ENCODE measurements around the gene EDARADD. TPM values are rescaled to one million over a fixed set of nuclear protein-coding genes. Genes with fewer than 3 reads are reported as not detected.

The EDARADD gene
- total RNA-seq, 1 experiment from 2014 or later = 0.91 TPM

GRCh38 chr1:236526079-236526478 lies 132.0 kb downstream of the EDARADD start:
- Histone ChIP-seq H3K9me2 (replicated peaks; ENCODE audit: low read length) (no peaks in the 10 kb centered on the region), H2AFZ (ENCODE audit: low read length) (no peak overlapping the region), H3K4me2 (ENCODE audit: low read length) (no peak overlapping the region), H3K79me2 (ENCODE audit: low read length) (peaks cover 22% of the 10 kb centered on the region), H3K9me3 (ENCODE audit: low read length) (no peaks in the 10 kb centered on the region), H3F3A (ENCODE audit: low read length, unreplicated experiment) (no peaks in the 10 kb centered on the region), H4K20me1 (ENCODE audit: low read length) (no peaks in the 10 kb centered on the region), H3K4me3 (ENCODE audit: low read length) (no peak overlapping the region), H3K4me1 (ENCODE audit: insufficient read depth, low read length) (peaks cover 14% of the 10 kb centered on the region), H3K27ac (ENCODE audit: low read length) (no peak overlapping the region), H3K27me3 (ENCODE audit: low read length) (no peaks in the 10 kb centered on the region), H3K36me3 (ENCODE audit: low read depth, low read length) (peaks cover 7% of the 10 kb centered on the region; the same call in 1 of the 2 replicates), H3K9ac (ENCODE audit: low read length) (no peak overlapping the region)
- ATAC-seq = no peak
- ChIA-PET POLR2A (ENCODE audit: unreplicated experiment) (no interaction called here), CTCF (no interaction called here)
- intact Hi-C loops (cut with micrococcal nuclease) = no loop called here
- no TSS peak for BruUV-seq (replicated peaks)
- TF ChIP-seq EZH2phosphoT487 (IDR thresholded peaks at IDR 0.05; ENCODE audit: borderline replicate concordance, low read length) = no peak
- no peak for TF ChIP-seq EZH2 (IDR thresholded peaks at IDR 0.05; ENCODE audit: low read length, unreplicated experiment)
- no peak for TF ChIP-seq CTCF (conservative IDR thresholded peaks at IDR 0.05; ENCODE audit: low read depth, low read length)
- no peak for DNase-seq

- H3K9ac ChIP-seq (ENCODE audit: low read length) = no peak overlapping the region
- H3K4me2 ChIP-seq (ENCODE audit: low read length) = no peak overlapping the region
- no peaks in the 10 kb centered on the region for H4K20me1 ChIP-seq (ENCODE audit: low read length)
- CTCF ChIA-PET = no interaction called here
- H3K4me1 ChIP-seq (ENCODE audit: insufficient read depth, low read length) = peaks cover 18% of the 10 kb centered on the region
- TF ChIP-seq CTCF (conservative IDR thresholded peaks at IDR 0.05; ENCODE audit: low read depth, low read length) (no peak), EZH2 (IDR thresholded peaks at IDR 0.05; ENCODE audit: low read length, unreplicated experiment) (no peak)
- peaks cover 7% of the 10 kb centered on the region; the same call in 1 of the 2 replicates for H3K36me3 ChIP-seq (ENCODE audit: low read depth, low read length)
- DNase-seq (no peak), ATAC-seq (no peak)
- peaks cover 6% of the 10 kb centered on the region; the same call in 1 of the 2 replicates for H3K79me2 ChIP-seq (ENCODE audit: low read length)
- no TSS peak for BruUV-seq (replicated peaks)
- H3K9me2 ChIP-seq (replicated peaks; ENCODE audit: low read length) = no peaks in the 10 kb centered on the region
- no peak overlapping the region for H2AFZ ChIP-seq (ENCODE audit: low read length)
- no peak overlapping the region for H3K27ac ChIP-seq (ENCODE audit: low read length)
- H3F3A ChIP-seq (ENCODE audit: low read length, unreplicated experiment) = no peaks in the 10 kb centered on the region
- H3K4me3 ChIP-seq (ENCODE audit: low read length) = no peak overlapping the region
- no peaks in the 10 kb centered on the region for H3K27me3 ChIP-seq (ENCODE audit: low read length)
- intact Hi-C loops (cut with micrococcal nuclease) = loop anchor here (5.0 kb wide), 2 partner anchors 38 to 248 kb away; partner anchors contain the start of gene ERO1B
- POLR2A ChIA-PET (ENCODE audit: unreplicated experiment) = interaction anchor here (0.5 kb wide), 1 partner anchor 28 kb away, joined by 13 read pairs; no protein-coding TSS in a partner anchor
- no peaks in the 10 kb centered on the region for H3K9me3 ChIP-seq (ENCODE audit: low read length)
Measured at GRCh38 chr1:236530286-236530685, 136.2 kb downstream of the EDARADD start.

- BruUV-seq (replicated peaks) = no TSS peak
- no peak for ATAC-seq
Measured at GRCh38 chr1:236530959-236531358, 136.9 kb downstream of the EDARADD start.

More at GRCh38 chr1:236530959-236531358, 136.9 kb downstream of the EDARADD start:
- no peaks in the 10 kb centered on the region for H3K9me2 ChIP-seq (replicated peaks; ENCODE audit: low read length)
- no peak overlapping the region for H3K4me2 ChIP-seq (ENCODE audit: low read length)
- no peak overlapping the region for H3K9ac ChIP-seq (ENCODE audit: low read length)
- TF ChIP-seq EZH2 (IDR thresholded peaks at IDR 0.05; ENCODE audit: low read length, unreplicated experiment) (no peak), EZH2phosphoT487 (IDR thresholded peaks at IDR 0.05; ENCODE audit: borderline replicate concordance, low read length) (no peak), CTCF (conservative IDR thresholded peaks at IDR 0.05; ENCODE audit: low read depth, low read length) (no peak)
- H3F3A ChIP-seq (ENCODE audit: low read length, unreplicated experiment) = no peaks in the 10 kb centered on the region
- no peak overlapping the region for H3K4me3 ChIP-seq (ENCODE audit: low read length)
- ChIA-PET POLR2A (ENCODE audit: unreplicated experiment) (no interaction called here), CTCF (no interaction called here)
- no peaks in the 10 kb centered on the region for H4K20me1 ChIP-seq (ENCODE audit: low read length)
- intact Hi-C loops (cut with micrococcal nuclease) = loop anchor here (1.0 to 5.0 kb wide), 3 partner anchors 39 to 422 kb away; partner anchors contain the start of gene ERO1B
- no peak overlapping the region for H2AFZ ChIP-seq (ENCODE audit: low read length)
- peaks cover 6% of the 10 kb centered on the region; the same call in 1 of the 2 replicates for H3K36me3 ChIP-seq (ENCODE audit: low read depth, low read length)
- H3K9me3 ChIP-seq (ENCODE audit: low read length) = no peaks in the 10 kb centered on the region
- 0 out of 2 replicates have a peak, but pooled peaks cover 3% of the 10 kb centered on the region for H3K79me2 ChIP-seq (ENCODE audit: low read length)
- no peak overlapping the region for H3K27ac ChIP-seq (ENCODE audit: low read length)
- peaks cover 18% of the 10 kb centered on the region for H3K4me1 ChIP-seq (ENCODE audit: insufficient read depth, low read length)
- no peaks in the 10 kb centered on the region for H3K27me3 ChIP-seq (ENCODE audit: low read length)
- DNase-seq = no peak

Data from PC-3 (cell line).